H9 (cell line): Measurements from ENCODE around the gene NFATC1. TPM values are rescaled to one million over a fixed set of nuclear protein-coding genes. Genes with fewer than 3 reads are reported as not detected.
A peak's percentile ranks its signal among the peaks of the same experiment; 100 is the strongest.

ENCODE experiments used
- DNase-seq: peaks from one replicate; pipeline ENCODE4 v3.0.0-alpha.2; 2017
- H2AFZ ChIP-seq: one replicate; pipeline ENCODE4 v1.6.1; 2013; ENCODE audit warnings: mild to moderate bottlenecking, low read length, control low read depth, moderate library complexity
- H2AK5ac ChIP-seq: 2 replicates; pipeline ENCODE4 v1.6.1; 2013; ENCODE audit warnings: low read length, control low read depth, mixed read lengths; ENCODE audit not compliant: insufficient read length
- H2BK120ac ChIP-seq: one replicate; pipeline ENCODE4 v1.6.1; 2013; ENCODE audit warnings: low read depth, mild to moderate bottlenecking, low read length, control low read depth, inconsistent platforms; ENCODE audit not compliant: poor library complexity, severe bottlenecking
- H2BK12ac ChIP-seq: 2 replicates; pipeline ENCODE4 v1.6.1; 2013; ENCODE audit warnings: low read length, control low read depth, mixed read lengths, low read depth; ENCODE audit not compliant: insufficient read length
- H2BK15ac ChIP-seq: 2 replicates; pipeline ENCODE4 v1.6.1; 2013; ENCODE audit warnings: low read depth, low read length, control low read depth
- H2BK20ac ChIP-seq: one replicate; pipeline ENCODE4 v1.6.1; 2013; ENCODE audit warnings: low read depth, mild to moderate bottlenecking, low read length, control low read depth, inconsistent platforms; ENCODE audit not compliant: poor library complexity, severe bottlenecking
- H2BK5ac ChIP-seq: 2 replicates; pipeline ENCODE4 v1.6.1; 2013; ENCODE audit warnings: low read length, control low read depth, mixed read lengths; ENCODE audit not compliant: insufficient read length
- H3K14ac ChIP-seq: 2 replicates; pipeline ENCODE4 v1.6.1; 2013; ENCODE audit warnings: low read length, control low read depth; ENCODE audit not compliant: insufficient read depth
- H3K18ac ChIP-seq: 2 replicates; pipeline ENCODE4 v1.6.1; 2013; ENCODE audit warnings: low read depth, mild to moderate bottlenecking, mixed read lengths, low read length, control low read depth; ENCODE audit not compliant: insufficient read length
- H3K23ac ChIP-seq: 2 replicates; pipeline ENCODE4 v1.6.1; 2013; ENCODE audit warnings: low read length, control low read depth, mixed read lengths, low read depth; ENCODE audit not compliant: insufficient read length
- H3K23me2 ChIP-seq: 2 replicates; pipeline ENCODE4 v1.6.1; 2013; ENCODE audit warnings: low read depth, mild to moderate bottlenecking, mixed read lengths, low read length, control low read depth; ENCODE audit not compliant: insufficient read length, poor library complexity, severe bottlenecking
- H3K27ac ChIP-seq: 2 replicates; pipeline ENCODE4 v1.5.1; 2013; ENCODE audit warnings: low read length, control low read depth, mixed read lengths, low read depth; ENCODE audit not compliant: insufficient read length
- H3K27me3 ChIP-seq: 2 replicates; pipeline ENCODE4 v1.6.1; 2013; ENCODE audit warnings: low read length, control low read depth, inconsistent platforms; ENCODE audit not compliant: insufficient read depth
- H3K4ac ChIP-seq: 2 replicates; pipeline ENCODE4 v1.6.1; 2013; ENCODE audit warnings: low read depth, mild to moderate bottlenecking, control low read depth, inconsistent platforms, low read length, moderate library complexity
- H3K4me1 ChIP-seq: 2 replicates; pipeline ENCODE4 v1.6.1; 2013; ENCODE audit warnings: low read length, control low read depth, inconsistent platforms; ENCODE audit not compliant: insufficient read depth
- H3K4me2 ChIP-seq: 2 replicates; pipeline ENCODE4 v1.6.1; 2013; ENCODE audit warnings: low read length, control low read depth, mixed read lengths; ENCODE audit not compliant: insufficient read length, insufficient read depth
- H3K56ac ChIP-seq: 2 replicates; pipeline ENCODE4 v1.6.1; 2013; ENCODE audit warnings: low read depth, mild to moderate bottlenecking, mixed read lengths, low read length, control low read depth; ENCODE audit not compliant: insufficient read length
- H3K79me1 ChIP-seq: 2 replicates; pipeline ENCODE4 v1.6.1; 2013; ENCODE audit warnings: low read depth, mild to moderate bottlenecking, moderate library complexity, low read length, control low read depth, inconsistent platforms; ENCODE audit not compliant: insufficient read depth, poor library complexity, severe bottlenecking
- H3K79me2 ChIP-seq: 2 replicates; pipeline ENCODE4 v1.6.1; 2013; ENCODE audit warnings: low read length, control low read depth, inconsistent platforms; ENCODE audit not compliant: insufficient read depth
- H3K9ac ChIP-seq: 2 replicates; pipeline ENCODE4 v1.6.1; 2013; ENCODE audit warnings: low read length, control low read depth, mixed read lengths; ENCODE audit not compliant: insufficient read length; ENCODE audit errors: extremely low read depth
- H3K9me3 ChIP-seq: one replicate; pipeline ENCODE4 v1.6.1; 2013; ENCODE audit warnings: low read depth, low read length, inconsistent platforms; ENCODE audit not compliant: control insufficient read depth
- H3T11ph ChIP-seq: one replicate; pipeline ENCODE4 v1.6.1; 2013; ENCODE audit warnings: mild to moderate bottlenecking, low read length, control low read depth, inconsistent platforms
- H4K20me1 ChIP-seq: one replicate; pipeline ENCODE4 v1.6.1; 2013; ENCODE audit not compliant: control insufficient read depth, insufficient read length, insufficient read depth
- H4K5ac ChIP-seq: 2 replicates; pipeline ENCODE4 v1.6.1; 2013; ENCODE audit warnings: low read depth, mild to moderate bottlenecking, mixed read lengths, low read length, control low read depth; ENCODE audit not compliant: insufficient read length
- H4K8ac ChIP-seq: replicated peaks from 2 replicates; pipeline ENCODE4 v1.6.1; 2013; ENCODE audit warnings: low read length, control low read depth, mixed read lengths, low read depth; ENCODE audit not compliant: insufficient read length
- H4K91ac ChIP-seq: 2 replicates; pipeline ENCODE4 v1.6.1; 2013; ENCODE audit warnings: low read depth, mild to moderate bottlenecking, moderate library complexity, mixed read lengths, low read length, control low read depth; ENCODE audit not compliant: insufficient read length
- H3K27ac Mint-ChIP-seq, 3 experiments: 2 replicates in 2 of 3; 3 replicates in 1 of 3; pipeline ENCODE4 v1.8.0; 2020 to 2021; ENCODE audit warnings: mixed read lengths in 3 of 3, mild to moderate bottlenecking in 1 of 3, moderate library complexity in 1 of 3
- H3K27me3 Mint-ChIP-seq: 2 replicates; pipeline ENCODE4 v1.8.0; 2021; ENCODE audit warnings: low read depth, mild to moderate bottlenecking, moderate library complexity, mixed read lengths
- H3K36me3 Mint-ChIP-seq, 3 experiments: 2 replicates in 2 of 3; 3 replicates in 1 of 3; pipeline ENCODE4 v1.8.0; 2020 to 2021; ENCODE audit warnings: low read depth in 3 of 3, mixed read lengths in 3 of 3; ENCODE audit not compliant: insufficient read depth in 1 of 3
- H3K4me1 Mint-ChIP-seq, 2 experiments: 2 replicates each; pipeline ENCODE4 v1.8.0; 2020; ENCODE audit warnings: mixed read lengths in 2 of 2
- H3K4me3 Mint-ChIP-seq, 2 experiments: 2 replicates in 1 of 2; 3 replicates in 1 of 2; pipeline ENCODE4 v1.8.0; 2020 to 2021; ENCODE audit warnings: mild to moderate bottlenecking in 2 of 2, mixed read lengths in 2 of 2, moderate library complexity in 1 of 2
- H3K9me3 Mint-ChIP-seq, 2 experiments: 2 replicates in 1 of 2; 3 replicates in 1 of 2; pipeline ENCODE4 v1.8.0; 2020; ENCODE audit warnings: mild to moderate bottlenecking in 2 of 2, mixed read lengths in 2 of 2, moderate library complexity in 1 of 2
- CTCF ChIP-seq: fragments of 200-600 bp; sonication (generic); conservative IDR thresholded peaks from 3 replicates; pipeline ENCODE4 v1.8.0; 2021; ENCODE audit warnings: antibody characterized with exemption, mild to moderate bottlenecking
- WGBS: extraction: QIAGEN DNeasy Blood & Tissue Kit; methylation state at CpG from one replicate; pipeline ENCODE4 v1.1.7; 2013; ENCODE audit warnings: missing lambda C conversion rate, low lambda C conversion rate, mixed read lengths; ENCODE audit not compliant: insufficient read length; ENCODE audit errors: extremely low coverage; 5-methylcytosine and 5-hydroxymethylcytosine counted together
- total RNA-seq: library from RNA; stranded (reverse); gene quantifications from 2 replicates; pipeline ENCODE4 v1.2.1, GENCODE V29; 2021

The NFATC1 gene
- total RNA-seq, 1 experiment from 2014 or later = 5.5 TPM

- Histone ChIP-seq H3K56ac (no peak overlapping the region), H2BK20ac (no peak overlapping the region), H3K9me3 (no peaks in the 10 kb centered on the region), H4K5ac (no peak overlapping the region), H2BK12ac (no peak overlapping the region), H3K14ac (no peak overlapping the region), H3K4me1 (peaks cover 3% of the 10 kb centered on the region; the same call in 1 of the 2 replicates), H3K18ac (no peak overlapping the region), H3K23me2 (no peaks in the 10 kb centered on the region), H2BK5ac (no peak overlapping the region), H2BK15ac (no peak overlapping the region), H3K4me2 (no peak overlapping the region), H3K79me2 (no peaks in the 10 kb centered on the region), H3K27me3 (no peaks in the 10 kb centered on the region), H2BK120ac (no peak overlapping the region), H3K23ac (no peak overlapping the region), H4K8ac (no peak overlapping the region), H2AFZ (no peak overlapping the region), H3K4ac (no peak overlapping the region), H2AK5ac (no peak overlapping the region), H3K9ac (no peak overlapping the region), H3T11ph (no peak overlapping the region), H3K79me1 (no peaks in the 10 kb centered on the region), H3K27ac (no peak overlapping the region), H4K20me1 (no peaks in the 10 kb centered on the region), H4K91ac (no peak overlapping the region)
- peaks cover 0 to 2% (median 0%) of the 10 kb centered on the region in 3 experiments; a peak in 1 of 7 replicates for H3K36me3 Mint-ChIP-seq
- peak overlapping the region in 1 of 3 experiments; percentile 64; a peak in 1 of 7 replicates for H3K27ac Mint-ChIP-seq
- TF ChIP-seq CTCF = no peak
- peaks cover 18 to 20% of the 10 kb centered on the region in 2 experiments for H3K4me1 Mint-ChIP-seq
- no peak overlapping the region for H3K4me3 Mint-ChIP-seq
- H3K9me3 Mint-ChIP-seq = peaks cover 6 to 8% of the 10 kb centered on the region in 2 experiments; a peak in 3 of 5 replicates
- DNase-seq = no peak
- 100% methylated on average over 2 of the region's 6 CpGs for WGBS
- H3K27me3 Mint-ChIP-seq = peaks cover 4% of the 10 kb centered on the region
These were observed 168.7 kb downstream of the NFATC1 start for GRCh38 chr18:79564441-79564840.
